Activated naive CD4-positive, alpha-beta T cell treated with anti-CD3 and anti-CD28 coated beads for 36 hours (primary cell): ENCODE results near the gene IFITM5. TPM values are rescaled to one million over a fixed set of nuclear protein-coding genes. Genes with fewer than 3 reads are reported as not detected.

Experiments used
- CTCF ChIA-PET: fragments of 350-600 bp; sonication (Branson Sonifier 250); formaldehyde crosslinking; loops from one replicate; lab custom pipeline; 2021; ENCODE audit warnings: antibody characterized with exemption; lab: Charles Lee
- DNase-seq: peaks from one replicate; pipeline ENCODE4 v3.0.0-alpha.2; 2020
- H3K27ac Mint-ChIP-seq: one replicate; pipeline ENCODE4 v1.8.0; 2021; ENCODE audit warnings: mild to moderate bottlenecking, mixed read lengths
- H3K27me3 Mint-ChIP-seq: one replicate; pipeline ENCODE4 v1.8.0; 2021; ENCODE audit warnings: low read depth, mixed read lengths
- H3K36me3 Mint-ChIP-seq: one replicate; pipeline ENCODE4 v1.8.0; 2021; ENCODE audit warnings: low read depth, mixed read lengths
- H3K4me1 Mint-ChIP-seq: one replicate; pipeline ENCODE4 v1.8.0; 2021; ENCODE audit warnings: low read depth, mixed read lengths
- H3K4me3 Mint-ChIP-seq: one replicate; pipeline ENCODE4 v1.8.0; 2021; ENCODE audit warnings: mild to moderate bottlenecking, moderate library complexity, mixed read lengths
- H3K9me3 Mint-ChIP-seq: one replicate; pipeline ENCODE4 v1.8.0; 2021; ENCODE audit warnings: mixed read lengths
- intact Hi-C: fragments of 100-400 bp; cut with micrococcal nuclease; formaldehyde crosslinking; loops from one replicate; pipeline ENCODE4 v1.15.1; 2023
- total RNA-seq, 2 experiments: library from RNA; stranded (reverse); gene quantifications; one replicate each; pipeline ENCODE4 v1.2.3, GENCODE V29; 2021

The IFITM5 gene
- total RNA-seq, 2 experiments from 2014 or later: not detected

DNA sequence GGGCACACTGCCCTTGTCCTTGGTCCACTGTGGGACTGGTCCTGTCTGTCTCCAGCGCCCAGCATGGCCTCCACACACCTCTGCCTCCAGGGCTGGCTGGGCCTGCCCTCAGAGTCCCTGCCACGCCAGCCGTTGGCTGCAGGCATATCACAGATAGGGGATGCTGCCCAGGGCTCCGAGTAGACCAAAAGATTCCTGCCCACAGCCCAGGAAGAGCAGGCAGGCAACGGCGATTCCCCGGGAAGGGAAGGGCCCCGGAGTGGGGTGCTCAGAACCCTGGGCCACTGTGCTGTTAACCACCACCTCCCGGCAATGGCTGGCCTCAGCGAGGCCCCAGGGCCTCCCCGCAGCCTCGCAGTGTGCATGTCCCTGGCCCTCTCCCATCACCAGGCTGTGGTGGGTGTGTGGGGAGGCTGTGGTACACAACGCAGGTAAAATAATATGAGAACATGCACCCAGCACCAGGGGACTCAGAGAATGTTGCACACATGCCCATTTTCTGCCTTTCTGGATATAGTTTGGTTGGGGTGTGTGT lies 2.2 kb downstream of the IFITM5 start:
- peaks cover 18% of the 10 kb centered on the region for H3K4me1 Mint-ChIP-seq
- CTCF ChIA-PET: no interaction called here
- H3K27ac Mint-ChIP-seq: no peak overlapping the region
- H3K36me3 Mint-ChIP-seq: no peaks in the 10 kb centered on the region
- H3K9me3 Mint-ChIP-seq: no peaks in the 10 kb centered on the region
- DNase-seq: no peak
- intact Hi-C loops: no loop called here
- peaks cover 8% of the 10 kb centered on the region for H3K27me3 Mint-ChIP-seq
- H3K4me3 Mint-ChIP-seq: no peak overlapping the region

- CTCF ChIA-PET: no interaction called here
- intact Hi-C loops: no loop called here
- H3K36me3 Mint-ChIP-seq: peaks cover 2% of the 10 kb centered on the region
- H3K27ac Mint-ChIP-seq: no peak overlapping the region
- no peak for DNase-seq
- H3K9me3 Mint-ChIP-seq: no peaks in the 10 kb centered on the region
- peaks cover 8% of the 10 kb centered on the region for H3K27me3 Mint-ChIP-seq
- peaks cover 18% of the 10 kb centered on the region for H3K4me1 Mint-ChIP-seq
- no peak overlapping the region for H3K4me3 Mint-ChIP-seq
These were observed 2.9 kb downstream of the IFITM5 start for GRCh38 chr11:296171-297050.

DNA sequence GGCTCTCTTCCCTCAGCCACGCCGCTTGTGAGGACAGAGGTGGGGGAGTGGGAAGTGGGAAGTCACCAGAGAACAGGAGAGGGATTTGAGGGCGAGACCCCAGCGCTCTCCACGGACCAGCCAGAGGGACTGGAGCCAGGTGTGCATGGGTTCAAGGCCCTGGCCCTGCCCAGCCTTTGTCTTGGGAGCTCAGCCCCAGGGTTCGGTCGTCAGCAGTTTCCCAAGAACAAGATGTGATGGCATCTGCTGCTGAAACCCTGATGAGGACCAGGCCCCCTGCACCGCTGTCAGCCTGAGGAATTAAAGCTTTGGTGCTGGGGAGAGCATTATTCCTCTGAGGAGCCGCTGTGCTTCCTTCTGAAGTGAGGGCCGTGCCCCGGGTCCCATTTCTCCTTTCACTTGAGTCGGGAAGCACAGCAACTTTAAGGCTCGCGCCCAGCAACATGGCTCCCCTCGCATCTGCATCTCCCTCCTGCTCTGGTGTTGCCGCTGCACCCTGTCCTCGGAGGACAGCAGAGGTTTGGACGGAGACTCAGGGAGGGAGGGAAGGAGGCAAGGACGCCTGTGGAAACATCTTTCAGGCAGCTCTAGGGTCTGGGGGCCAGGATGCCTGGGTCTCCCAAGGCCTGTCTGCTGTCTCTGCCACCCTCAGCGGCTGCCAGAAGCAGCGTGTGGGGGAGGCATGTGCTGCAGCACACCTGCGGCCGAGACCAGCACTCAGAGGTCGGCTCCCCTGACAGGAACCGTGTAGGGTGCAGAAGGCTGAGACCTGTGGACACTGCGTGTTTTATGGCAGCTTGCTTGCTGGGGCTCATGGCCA lies 3.8 kb downstream of the IFITM5 start:
- CTCF ChIA-PET: interaction anchor here (0.6 to 1.5 kb wide), 2 partner anchors 45 to 446 kb away, joined by 3 to 4 read pairs; no protein-coding TSS in a partner anchor
- intact Hi-C loops: no loop called here
- H3K4me1 Mint-ChIP-seq: peaks cover 21% of the 10 kb centered on the region
- no peak for DNase-seq
- H3K27ac Mint-ChIP-seq: peak overlapping the region; percentile 13
- no peak overlapping the region for H3K4me3 Mint-ChIP-seq
- H3K36me3 Mint-ChIP-seq: peaks cover 5% of the 10 kb centered on the region
- no peaks in the 10 kb centered on the region for H3K9me3 Mint-ChIP-seq
- H3K27me3 Mint-ChIP-seq: peaks cover 4% of the 10 kb centered on the region

DNA sequence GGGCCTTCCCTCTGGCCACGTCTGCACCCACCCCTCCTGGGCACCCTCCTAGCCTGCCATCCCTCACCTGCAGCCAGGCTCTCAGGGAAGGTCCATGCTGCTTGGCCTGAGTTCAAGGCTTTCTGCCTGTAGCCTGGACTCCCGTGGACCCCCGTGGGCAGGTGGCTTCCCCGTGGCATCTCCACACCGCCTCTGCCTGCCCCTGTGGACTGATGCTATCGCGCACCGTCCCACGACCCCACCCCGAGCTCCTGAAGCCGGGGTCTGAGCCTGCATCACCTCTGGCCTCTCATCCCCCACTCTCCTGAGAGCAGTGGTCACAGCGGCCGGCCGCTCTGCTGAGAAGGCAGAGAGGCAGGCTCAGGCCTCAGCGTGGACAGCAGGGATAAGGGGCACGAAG lies 4.5 kb downstream of the IFITM5 start:
- no peak for DNase-seq
- H3K9me3 Mint-ChIP-seq: no peaks in the 10 kb centered on the region
- peaks cover 19% of the 10 kb centered on the region for H3K4me1 Mint-ChIP-seq
- intact Hi-C loops: no loop called here
- H3K36me3 Mint-ChIP-seq: peaks cover 8% of the 10 kb centered on the region
- CTCF ChIA-PET: interaction anchor here (0.6 to 1.5 kb wide), 3 partner anchors 11 to 447 kb away, joined by 3 to 5 read pairs (median 4); no protein-coding TSS in a partner anchor
- H3K4me3 Mint-ChIP-seq: no peak overlapping the region
- H3K27ac Mint-ChIP-seq: no peak overlapping the region
- H3K27me3 Mint-ChIP-seq: no peaks in the 10 kb centered on the region

DNA sequence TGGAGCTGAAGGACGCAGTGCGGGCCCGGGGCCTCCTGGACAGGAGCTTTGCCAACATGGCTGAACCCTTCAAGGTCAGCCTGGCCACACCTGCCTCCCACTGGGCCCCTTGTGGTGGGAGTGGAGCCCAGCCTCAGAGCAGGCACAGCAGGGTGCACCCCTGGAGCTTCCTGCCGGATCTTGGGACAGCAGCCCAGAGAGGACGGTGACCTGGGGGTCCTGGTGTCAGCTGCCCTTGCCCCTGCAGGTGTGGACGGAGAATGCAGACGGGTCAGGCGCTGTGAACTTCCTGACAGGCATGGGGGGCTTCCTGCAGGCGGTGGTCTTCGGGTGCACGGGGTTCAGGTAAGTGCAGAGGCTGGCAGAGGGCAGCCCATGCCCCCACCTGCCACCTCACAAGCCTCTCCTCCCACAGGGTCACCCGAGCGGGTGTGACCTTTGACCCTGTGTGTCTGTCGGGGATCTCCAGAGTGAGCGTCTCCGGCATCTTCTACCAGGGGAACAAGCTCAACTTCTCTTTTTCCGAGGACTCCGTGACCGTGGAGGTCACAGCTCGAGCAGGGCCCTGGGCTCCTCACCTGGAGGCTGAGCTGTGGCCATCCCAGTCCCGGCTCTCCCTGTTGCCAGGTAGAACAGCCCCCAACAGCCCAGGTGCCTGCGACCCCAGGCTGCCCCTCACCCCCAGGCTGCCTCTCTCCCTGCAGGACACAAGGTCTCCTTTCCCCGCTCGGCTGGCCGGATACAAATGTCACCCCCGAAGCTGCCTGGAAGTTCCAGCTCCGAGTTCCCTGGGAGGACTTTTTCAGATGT lies 5.3 kb downstream of the IFITM5 start:
- intact Hi-C loops: no loop called here
- Mint-ChIP-seq H3K27me3 (no peaks in the 10 kb centered on the region), H3K4me1 (peaks cover 19% of the 10 kb centered on the region), H3K9me3 (no peaks in the 10 kb centered on the region), H3K4me3 (no peak overlapping the region), H3K27ac (no peak overlapping the region), H3K36me3 (peaks cover 12% of the 10 kb centered on the region)
- CTCF ChIA-PET: interaction anchor here (0.8 to 1.5 kb wide), 4 partner anchors 11 to 87 kb away, joined by 3 to 5 read pairs (median 3); partner anchors contain the start of genes BET1L and RIC8A
- DNase-seq: no peak

DNA sequence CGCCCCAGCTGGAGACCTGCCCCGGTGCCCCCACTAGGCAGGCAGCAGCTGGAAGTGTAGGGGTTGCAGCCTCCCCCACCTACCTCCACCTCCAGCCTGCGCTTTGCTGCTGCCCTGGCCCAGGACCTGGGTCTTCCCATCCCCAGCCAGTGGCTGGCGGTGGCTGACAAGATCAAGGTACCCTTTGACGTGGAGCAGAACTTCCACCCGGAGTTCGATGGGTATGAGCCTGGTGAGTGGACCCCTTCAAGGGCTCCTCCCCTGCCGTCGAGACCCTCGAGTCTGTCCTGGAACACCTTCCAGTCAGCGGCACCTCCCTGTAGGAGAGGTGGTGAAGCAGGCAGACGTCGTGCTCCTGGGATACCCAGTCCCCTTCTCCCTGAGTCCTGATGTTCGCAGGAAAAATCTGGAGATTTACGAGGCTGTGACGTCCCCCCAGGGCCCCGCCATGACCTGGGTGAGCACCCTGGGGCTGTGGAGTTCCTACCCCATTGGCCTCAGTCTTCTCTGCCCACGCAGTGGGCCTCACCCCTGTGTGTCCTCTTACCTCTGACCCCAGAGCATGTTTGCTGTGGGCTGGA lies 6.0 kb downstream of the IFITM5 start:
- H3K9me3 Mint-ChIP-seq: no peaks in the 10 kb centered on the region
- H3K36me3 Mint-ChIP-seq: peaks cover 12% of the 10 kb centered on the region
- H3K27me3 Mint-ChIP-seq: no peaks in the 10 kb centered on the region
- H3K4me3 Mint-ChIP-seq: no peak overlapping the region
- CTCF ChIA-PET: interaction anchor here (0.8 to 1.0 kb wide), 2 partner anchors 11 to 86 kb away, joined by 3 read pairs; partner anchors contain the start of genes BET1L and RIC8A
- no peak overlapping the region for H3K27ac Mint-ChIP-seq
- intact Hi-C loops: no loop called here
- DNase-seq: no peak
- H3K4me1 Mint-ChIP-seq: peaks cover 18% of the 10 kb centered on the region

- DNase-seq: no peak
- Mint-ChIP-seq H3K4me3 (no peak overlapping the region), H3K36me3 (peaks cover 19% of the 10 kb centered on the region)
These were observed 6.9 kb downstream of the IFITM5 start for GRCh38 chr11:292211-293121.

GRCh38 chr11:291281-292210 lies 7.8 kb downstream of the IFITM5 start:
- Mint-ChIP-seq H3K4me3 (peak overlapping the region; percentile 8), H3K27me3 (peaks cover 2% of the 10 kb centered on the region), H3K9me3 (no peaks in the 10 kb centered on the region), H3K27ac (peak overlapping the region; percentile 44), H3K4me1 (peaks cover 21% of the 10 kb centered on the region), H3K36me3 (peaks cover 19% of the 10 kb centered on the region)
- no peak for DNase-seq
- intact Hi-C loops: no loop called here
- CTCF ChIA-PET: no interaction called here

More at GRCh38 chr11:292211-293121, 6.9 kb downstream of the IFITM5 start:
- CTCF ChIA-PET: no interaction called here
- peaks cover 17% of the 10 kb centered on the region for H3K4me1 Mint-ChIP-seq
- peaks cover 2% of the 10 kb centered on the region for H3K27me3 Mint-ChIP-seq
- H3K27ac Mint-ChIP-seq: no peak overlapping the region
- intact Hi-C loops: no loop called here
- no peaks in the 10 kb centered on the region for H3K9me3 Mint-ChIP-seq

- CTCF ChIA-PET: interaction anchor here (1.0 to 4.2 kb wide), 2 partner anchors 14 to 40 kb away, joined by 3 to 12 read pairs; no protein-coding TSS in a partner anchor
- peaks cover 28% of the 10 kb centered on the region for H3K4me1 Mint-ChIP-seq
- peak overlapping the region; percentile 72 for H3K4me3 Mint-ChIP-seq
- H3K27me3 Mint-ChIP-seq: peaks cover 2% of the 10 kb centered on the region
- peaks cover 19% of the 10 kb centered on the region for H3K36me3 Mint-ChIP-seq
- no peaks in the 10 kb centered on the region for H3K9me3 Mint-ChIP-seq
- peak overlapping the region; percentile 44 for H3K27ac Mint-ChIP-seq
- intact Hi-C loops: no loop called here
- no peak for DNase-seq
These were observed 8.6 kb downstream of the IFITM5 start for GRCh38 chr11:290621-291231.
